H9 (cell line): ENCODE data around the gene SOHLH1. TPM values are rescaled to one million over a fixed set of nuclear protein-coding genes. Genes with fewer than 3 reads are reported as not detected.

Experiments used
- DNase-seq: peaks from one replicate; pipeline ENCODE4 v3.0.0-alpha.2; 2017
- H2AFZ ChIP-seq: one replicate; pipeline ENCODE4 v1.6.1; 2013; ENCODE audit warnings: mild to moderate bottlenecking, low read length, control low read depth, moderate library complexity
- H2AK5ac ChIP-seq: 2 replicates; pipeline ENCODE4 v1.6.1; 2013; ENCODE audit warnings: low read length, control low read depth, mixed read lengths; ENCODE audit not compliant: insufficient read length
- H2BK120ac ChIP-seq: one replicate; pipeline ENCODE4 v1.6.1; 2013; ENCODE audit warnings: low read depth, mild to moderate bottlenecking, low read length, control low read depth, inconsistent platforms; ENCODE audit not compliant: poor library complexity, severe bottlenecking
- H2BK12ac ChIP-seq: 2 replicates; pipeline ENCODE4 v1.6.1; 2013; ENCODE audit warnings: low read length, control low read depth, mixed read lengths, low read depth; ENCODE audit not compliant: insufficient read length
- H2BK15ac ChIP-seq: 2 replicates; pipeline ENCODE4 v1.6.1; 2013; ENCODE audit warnings: low read depth, low read length, control low read depth
- H2BK20ac ChIP-seq: one replicate; pipeline ENCODE4 v1.6.1; 2013; ENCODE audit warnings: low read depth, mild to moderate bottlenecking, low read length, control low read depth, inconsistent platforms; ENCODE audit not compliant: poor library complexity, severe bottlenecking
- H2BK5ac ChIP-seq: 2 replicates; pipeline ENCODE4 v1.6.1; 2013; ENCODE audit warnings: low read length, control low read depth, mixed read lengths; ENCODE audit not compliant: insufficient read length
- H3K14ac ChIP-seq: 2 replicates; pipeline ENCODE4 v1.6.1; 2013; ENCODE audit warnings: low read length, control low read depth; ENCODE audit not compliant: insufficient read depth
- H3K18ac ChIP-seq: 2 replicates; pipeline ENCODE4 v1.6.1; 2013; ENCODE audit warnings: low read depth, mild to moderate bottlenecking, mixed read lengths, low read length, control low read depth; ENCODE audit not compliant: insufficient read length
- H3K23ac ChIP-seq: 2 replicates; pipeline ENCODE4 v1.6.1; 2013; ENCODE audit warnings: low read length, control low read depth, mixed read lengths, low read depth; ENCODE audit not compliant: insufficient read length
- H3K23me2 ChIP-seq: 2 replicates; pipeline ENCODE4 v1.6.1; 2013; ENCODE audit warnings: low read depth, mild to moderate bottlenecking, mixed read lengths, low read length, control low read depth; ENCODE audit not compliant: insufficient read length, poor library complexity, severe bottlenecking
- H3K27ac ChIP-seq: 2 replicates; pipeline ENCODE4 v1.5.1; 2013; ENCODE audit warnings: low read length, control low read depth, mixed read lengths, low read depth; ENCODE audit not compliant: insufficient read length
- H3K27me3 ChIP-seq: 2 replicates; pipeline ENCODE4 v1.6.1; 2013; ENCODE audit warnings: low read length, control low read depth, inconsistent platforms; ENCODE audit not compliant: insufficient read depth
- H3K4ac ChIP-seq: 2 replicates; pipeline ENCODE4 v1.6.1; 2013; ENCODE audit warnings: low read depth, mild to moderate bottlenecking, control low read depth, inconsistent platforms, low read length, moderate library complexity
- H3K4me1 ChIP-seq: 2 replicates; pipeline ENCODE4 v1.6.1; 2013; ENCODE audit warnings: low read length, control low read depth, inconsistent platforms; ENCODE audit not compliant: insufficient read depth
- H3K4me2 ChIP-seq: 2 replicates; pipeline ENCODE4 v1.6.1; 2013; ENCODE audit warnings: low read length, control low read depth, mixed read lengths; ENCODE audit not compliant: insufficient read length, insufficient read depth
- H3K56ac ChIP-seq: 2 replicates; pipeline ENCODE4 v1.6.1; 2013; ENCODE audit warnings: low read depth, mild to moderate bottlenecking, mixed read lengths, low read length, control low read depth; ENCODE audit not compliant: insufficient read length
- H3K79me1 ChIP-seq: 2 replicates; pipeline ENCODE4 v1.6.1; 2013; ENCODE audit warnings: low read depth, mild to moderate bottlenecking, moderate library complexity, low read length, control low read depth, inconsistent platforms; ENCODE audit not compliant: insufficient read depth, poor library complexity, severe bottlenecking
- H3K79me2 ChIP-seq: 2 replicates; pipeline ENCODE4 v1.6.1; 2013; ENCODE audit warnings: low read length, control low read depth, inconsistent platforms; ENCODE audit not compliant: insufficient read depth
- H3K9ac ChIP-seq: 2 replicates; pipeline ENCODE4 v1.6.1; 2013; ENCODE audit warnings: low read length, control low read depth, mixed read lengths; ENCODE audit not compliant: insufficient read length; ENCODE audit errors: extremely low read depth
- H3K9me3 ChIP-seq: one replicate; pipeline ENCODE4 v1.6.1; 2013; ENCODE audit warnings: low read depth, low read length, inconsistent platforms; ENCODE audit not compliant: control insufficient read depth
- H3T11ph ChIP-seq: one replicate; pipeline ENCODE4 v1.6.1; 2013; ENCODE audit warnings: mild to moderate bottlenecking, low read length, control low read depth, inconsistent platforms
- H4K20me1 ChIP-seq: one replicate; pipeline ENCODE4 v1.6.1; 2013; ENCODE audit not compliant: control insufficient read depth, insufficient read length, insufficient read depth
- H4K5ac ChIP-seq: 2 replicates; pipeline ENCODE4 v1.6.1; 2013; ENCODE audit warnings: low read depth, mild to moderate bottlenecking, mixed read lengths, low read length, control low read depth; ENCODE audit not compliant: insufficient read length
- H4K8ac ChIP-seq: replicated peaks from 2 replicates; pipeline ENCODE4 v1.6.1; 2013; ENCODE audit warnings: low read length, control low read depth, mixed read lengths, low read depth; ENCODE audit not compliant: insufficient read length
- H4K91ac ChIP-seq: 2 replicates; pipeline ENCODE4 v1.6.1; 2013; ENCODE audit warnings: low read depth, mild to moderate bottlenecking, moderate library complexity, mixed read lengths, low read length, control low read depth; ENCODE audit not compliant: insufficient read length
- H3K27ac Mint-ChIP-seq, 3 experiments: 2 replicates in 2 of 3; 3 replicates in 1 of 3; pipeline ENCODE4 v1.8.0; 2020 to 2021; ENCODE audit warnings: mixed read lengths in 3 of 3, mild to moderate bottlenecking in 1 of 3, moderate library complexity in 1 of 3
- H3K27me3 Mint-ChIP-seq: 2 replicates; pipeline ENCODE4 v1.8.0; 2021; ENCODE audit warnings: low read depth, mild to moderate bottlenecking, moderate library complexity, mixed read lengths
- H3K36me3 Mint-ChIP-seq, 3 experiments: 2 replicates in 2 of 3; 3 replicates in 1 of 3; pipeline ENCODE4 v1.8.0; 2020 to 2021; ENCODE audit warnings: low read depth in 3 of 3, mixed read lengths in 3 of 3; ENCODE audit not compliant: insufficient read depth in 1 of 3
- H3K4me1 Mint-ChIP-seq, 2 experiments: 2 replicates each; pipeline ENCODE4 v1.8.0; 2020; ENCODE audit warnings: mixed read lengths in 2 of 2
- H3K4me3 Mint-ChIP-seq, 2 experiments: 2 replicates in 1 of 2; 3 replicates in 1 of 2; pipeline ENCODE4 v1.8.0; 2020 to 2021; ENCODE audit warnings: mild to moderate bottlenecking in 2 of 2, mixed read lengths in 2 of 2, moderate library complexity in 1 of 2
- H3K9me3 Mint-ChIP-seq, 2 experiments: 2 replicates in 1 of 2; 3 replicates in 1 of 2; pipeline ENCODE4 v1.8.0; 2020; ENCODE audit warnings: mild to moderate bottlenecking in 2 of 2, mixed read lengths in 2 of 2, moderate library complexity in 1 of 2
- WGBS: extraction: QIAGEN DNeasy Blood & Tissue Kit; methylation state at CpG from one replicate; pipeline ENCODE4 v1.1.7; 2013; ENCODE audit warnings: missing lambda C conversion rate, low lambda C conversion rate, mixed read lengths; ENCODE audit not compliant: insufficient read length; ENCODE audit errors: extremely low coverage; 5-methylcytosine and 5-hydroxymethylcytosine counted together
- total RNA-seq: library from RNA; stranded (reverse); gene quantifications from 2 replicates; pipeline ENCODE4 v1.2.1, GENCODE V29; 2021
- TF ChIP-seq, protein P1 (sequence below): fragments of 200-600 bp; sonication (generic); conservative IDR thresholded peaks from 3 replicates; pipeline ENCODE4 v1.8.0; 2021; ENCODE audit warnings: antibody characterized with exemption, mild to moderate bottlenecking

Gene SOHLH1
- total RNA-seq, 1 experiment from 2014 or later: not detected

DNA sequence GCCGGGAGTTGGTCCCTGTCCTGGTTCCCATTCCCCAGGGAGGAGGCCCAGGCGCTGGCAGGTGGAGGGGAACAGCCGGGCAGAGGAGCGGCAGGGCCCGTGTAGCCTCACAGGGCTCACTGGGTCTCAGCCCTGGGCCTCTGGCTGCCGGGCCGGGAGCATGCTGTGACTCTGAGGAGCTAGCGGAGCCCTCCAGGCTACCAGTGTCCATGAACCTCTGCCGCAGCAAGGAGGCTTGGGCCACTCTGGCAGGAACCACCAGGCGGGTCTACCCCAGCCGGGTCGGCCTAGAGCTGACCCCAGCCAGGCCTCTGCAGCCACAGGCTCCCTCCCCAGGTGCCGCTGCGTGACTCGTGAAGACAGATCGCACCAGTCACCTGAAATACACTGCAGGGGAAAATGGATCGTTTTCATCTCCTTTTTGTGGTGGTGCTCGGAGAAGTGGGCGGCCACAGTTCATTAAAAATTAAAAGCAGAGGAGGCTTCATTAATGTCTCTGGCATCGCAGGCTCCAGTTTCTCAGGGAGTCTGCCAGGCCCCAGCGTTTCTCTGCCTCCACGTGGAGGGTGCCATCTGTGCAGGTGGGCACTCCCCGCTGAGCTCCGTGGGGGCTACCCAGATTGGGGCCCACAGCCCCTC is 46.5 kb upstream of the SOHLH1 start:
- Mint-ChIP-seq H3K36me3 (no peaks in the 10 kb centered on the region), H3K9me3 (no peaks in the 10 kb centered on the region), H3K27ac (no peak overlapping the region), H3K4me3 (no peak overlapping the region), H3K27me3 (no peaks in the 10 kb centered on the region), H3K4me1 (peaks cover 0 to 9% of the 10 kb centered on the region in 2 experiments; a peak in 2 of 4 replicates)
- H3K4ac ChIP-seq: no peak overlapping the region
- no peak overlapping the region for H2BK15ac ChIP-seq
- H3K4me2 ChIP-seq: no peak overlapping the region
- H3T11ph ChIP-seq: no peak overlapping the region
- no peaks in the 10 kb centered on the region for H3K79me2 ChIP-seq
- no peak overlapping the region for H2AK5ac ChIP-seq
- H3K9ac ChIP-seq: no peak overlapping the region
- H3K79me1 ChIP-seq: no peaks in the 10 kb centered on the region
- H4K5ac ChIP-seq: no peak overlapping the region
- no peak overlapping the region for H2BK20ac ChIP-seq
- H3K23me2 ChIP-seq: no peaks in the 10 kb centered on the region
- no peak overlapping the region for H3K18ac ChIP-seq
- H3K14ac ChIP-seq: no peak overlapping the region; the same call in 1 of the 2 replicates
- H2AFZ ChIP-seq: no peak overlapping the region
- no peaks in the 10 kb centered on the region for H3K27me3 ChIP-seq
- TF ChIP-seq, protein P1, sequence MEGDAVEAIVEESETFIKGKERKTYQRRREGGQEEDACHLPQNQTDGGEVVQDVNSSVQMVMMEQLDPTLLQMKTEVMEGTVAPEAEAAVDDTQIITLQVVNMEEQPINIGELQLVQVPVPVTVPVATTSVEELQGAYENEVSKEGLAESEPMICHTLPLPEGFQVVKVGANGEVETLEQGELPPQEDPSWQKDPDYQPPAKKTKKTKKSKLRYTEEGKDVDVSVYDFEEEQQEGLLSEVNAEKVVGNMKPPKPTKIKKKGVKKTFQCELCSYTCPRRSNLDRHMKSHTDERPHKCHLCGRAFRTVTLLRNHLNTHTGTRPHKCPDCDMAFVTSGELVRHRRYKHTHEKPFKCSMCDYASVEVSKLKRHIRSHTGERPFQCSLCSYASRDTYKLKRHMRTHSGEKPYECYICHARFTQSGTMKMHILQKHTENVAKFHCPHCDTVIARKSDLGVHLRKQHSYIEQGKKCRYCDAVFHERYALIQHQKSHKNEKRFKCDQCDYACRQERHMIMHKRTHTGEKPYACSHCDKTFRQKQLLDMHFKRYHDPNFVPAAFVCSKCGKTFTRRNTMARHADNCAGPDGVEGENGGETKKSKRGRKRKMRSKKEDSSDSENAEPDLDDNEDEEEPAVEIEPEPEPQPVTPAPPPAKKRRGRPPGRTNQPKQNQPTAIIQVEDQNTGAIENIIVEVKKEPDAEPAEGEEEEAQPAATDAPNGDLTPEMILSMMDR: no peak
- H2BK120ac ChIP-seq: no peak overlapping the region
- no peak overlapping the region for H4K8ac ChIP-seq
- DNase-seq: no peak
- no CpG with 5 or more reads among the region's 24 CpGs for WGBS
- H3K9me3 ChIP-seq: no peaks in the 10 kb centered on the region
- no peak overlapping the region for H3K27ac ChIP-seq
- no peak overlapping the region for H2BK12ac ChIP-seq
- H2BK5ac ChIP-seq: no peak overlapping the region
- no peak overlapping the region for H4K91ac ChIP-seq
- no peaks in the 10 kb centered on the region for H3K4me1 ChIP-seq
- no peaks in the 10 kb centered on the region for H4K20me1 ChIP-seq
- H3K23ac ChIP-seq: no peak overlapping the region
- H3K56ac ChIP-seq: no peak overlapping the region
